ENCODE data around the gene TMTC2.

TMTC2 gene

GRCh38 chr12:82725741-82726140 lies 39.0 kb downstream of the TMTC2 start:
- H3K27me3 ChIP-seq (ENCODE audit: insufficient read depth, insufficient read length) = no peaks in the 10 kb centered on the region
- no peak overlapping the region for H3K4me3 ChIP-seq (ENCODE audit: insufficient read length, low read depth)
- H3K9ac ChIP-seq (ENCODE audit: insufficient read length, low read depth) = no peak overlapping the region

DNA sequence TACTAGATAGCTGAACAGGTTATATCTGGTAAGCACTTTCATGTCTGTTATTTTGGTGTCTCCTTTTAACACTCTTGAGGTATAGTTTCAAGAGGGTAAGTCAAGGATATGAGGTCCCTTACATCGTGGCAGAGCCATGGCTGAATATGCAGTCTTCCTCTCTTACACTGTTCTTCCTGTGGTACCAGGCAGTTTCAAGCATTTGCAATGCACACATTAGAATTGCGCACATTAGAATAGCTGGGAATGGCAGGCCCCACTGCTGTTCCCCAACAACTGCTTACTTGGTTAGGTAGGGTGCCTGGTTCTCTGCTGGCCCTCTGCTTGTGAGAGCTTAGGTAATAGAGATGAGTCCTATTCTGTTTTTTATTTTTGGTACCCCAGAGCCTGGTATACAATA lies 41.2 kb downstream of the TMTC2 start:
- Histone ChIP-seq H3K4me1 (ENCODE audit: insufficient read depth, insufficient read length) (no peaks in the 10 kb centered on the region), H3K36me3 (ENCODE audit: insufficient read depth, insufficient read length, low read length) (no peaks in the 10 kb centered on the region), H3K9me3 (ENCODE audit: insufficient read depth, low read length) (peaks cover 6% of the 10 kb centered on the region; the same call in 1 of the 2 replicates), H3K9ac (ENCODE audit: insufficient read length, low read depth) (no peak overlapping the region), H3K27me3 (ENCODE audit: insufficient read depth, insufficient read length) (no peaks in the 10 kb centered on the region), H3K4me3 (ENCODE audit: insufficient read length, low read depth) (no peak overlapping the region)
- no peak for DNase-seq (ENCODE audit: low read depth, low spot score)
- TF ChIP-seq SUZ12 (IDR thresholded peaks at IDR 0.05; ENCODE audit: extremely low read depth, insufficient read depth, insufficient read length) = no peak
- TF ChIP-seq YY1 (IDR thresholded peaks at IDR 0.05; ENCODE audit: insufficient read depth, insufficient read length) = no peak
- no peak for TF ChIP-seq ZNF274 (IDR thresholded peaks at IDR 0.05; ENCODE audit: low read depth, low read length)

More at GRCh38 chr12:82725741-82726140, 39.0 kb downstream of the TMTC2 start:
- DNase-seq (ENCODE audit: low read depth, low spot score) = no peak
- TF ChIP-seq YY1 (IDR thresholded peaks at IDR 0.05; ENCODE audit: insufficient read depth, insufficient read length) (no peak), SUZ12 (IDR thresholded peaks at IDR 0.05; ENCODE audit: extremely low read depth, insufficient read depth, insufficient read length) (no peak), ZNF274 (IDR thresholded peaks at IDR 0.05; ENCODE audit: low read depth, low read length) (no peak)
- Histone ChIP-seq H3K9me3 (ENCODE audit: insufficient read depth, low read length) (peaks cover 6% of the 10 kb centered on the region; the same call in 1 of the 2 replicates), H3K4me1 (ENCODE audit: insufficient read depth, insufficient read length) (no peaks in the 10 kb centered on the region), H3K36me3 (ENCODE audit: insufficient read depth, insufficient read length, low read length) (no peaks in the 10 kb centered on the region)

DNA sequence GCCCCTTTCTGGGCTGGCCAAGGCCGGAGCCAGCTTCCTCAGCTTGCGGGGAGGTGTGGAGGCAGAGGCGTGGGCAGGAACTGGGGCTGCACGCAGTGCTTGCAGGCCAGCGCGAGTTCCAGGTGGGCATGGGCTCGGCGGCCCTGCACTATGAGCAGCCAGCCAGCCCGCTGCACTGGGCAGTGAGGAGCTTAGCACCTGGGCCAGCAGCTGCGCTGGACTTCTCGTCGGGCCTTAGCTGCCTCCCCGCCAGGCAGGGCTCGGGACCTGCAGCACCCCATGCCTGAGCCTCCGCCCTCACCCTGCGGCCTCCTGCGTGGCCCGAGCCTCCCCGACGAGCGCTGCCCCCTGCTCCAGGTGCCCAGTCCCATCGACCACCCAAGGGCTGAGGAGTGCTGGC lies 42.0 kb downstream of the TMTC2 start:
- Histone ChIP-seq H3K36me3 (ENCODE audit: insufficient read depth, insufficient read length, low read length) (no peaks in the 10 kb centered on the region), H3K4me1 (ENCODE audit: insufficient read depth, insufficient read length) (no peaks in the 10 kb centered on the region), H3K9ac (ENCODE audit: insufficient read length, low read depth) (no peak overlapping the region), H3K27me3 (ENCODE audit: insufficient read depth, insufficient read length) (no peaks in the 10 kb centered on the region), H3K4me3 (ENCODE audit: insufficient read length, low read depth) (no peak overlapping the region), H3K9me3 (ENCODE audit: insufficient read depth, low read length) (peaks cover 6% of the 10 kb centered on the region; the same call in 1 of the 2 replicates)
- TF ChIP-seq SUZ12 (IDR thresholded peaks at IDR 0.05; ENCODE audit: extremely low read depth, insufficient read depth, insufficient read length) = no peak
- TF ChIP-seq ZNF274 (IDR thresholded peaks at IDR 0.05; ENCODE audit: low read depth, low read length) = no peak
- no peak for TF ChIP-seq YY1 (IDR thresholded peaks at IDR 0.05; ENCODE audit: insufficient read depth, insufficient read length)
- no peak for DNase-seq (ENCODE audit: low read depth, low spot score)

DNA sequence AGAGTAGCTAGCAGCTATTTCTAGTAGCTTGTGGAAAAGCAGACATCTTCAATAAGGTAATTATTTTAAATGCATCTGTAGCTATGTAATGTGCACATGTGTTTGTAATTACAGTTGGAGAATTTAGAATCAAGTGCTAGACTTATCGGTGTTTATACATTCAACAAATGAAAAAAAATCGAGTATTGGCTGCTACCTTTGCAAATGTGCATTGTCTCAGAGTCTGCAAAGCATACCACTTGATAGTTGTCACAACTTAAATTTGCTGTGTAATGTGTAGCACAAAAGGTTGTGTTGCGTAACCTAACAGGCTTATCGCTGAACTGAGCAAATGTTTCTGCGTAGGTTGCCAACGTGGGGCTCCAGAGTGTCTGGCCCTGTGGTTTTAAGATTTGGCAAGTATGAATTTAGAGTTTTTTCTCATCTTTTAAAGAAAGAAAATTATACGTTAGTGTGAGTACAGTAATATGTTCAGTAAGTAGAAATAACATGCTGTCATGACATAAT lies 44.3 kb downstream of the TMTC2 start:
- Histone ChIP-seq H3K36me3 (ENCODE audit: insufficient read depth, insufficient read length, low read length) (no peaks in the 10 kb centered on the region), H3K9ac (ENCODE audit: insufficient read length, low read depth) (no peak overlapping the region), H3K4me3 (ENCODE audit: insufficient read length, low read depth) (no peak overlapping the region), H3K4me1 (ENCODE audit: insufficient read depth, insufficient read length) (no peaks in the 10 kb centered on the region), H3K27me3 (ENCODE audit: insufficient read depth, insufficient read length) (no peaks in the 10 kb centered on the region), H3K9me3 (ENCODE audit: insufficient read depth, low read length) (peaks cover 6% of the 10 kb centered on the region; the same call in 1 of the 2 replicates)
- no peak for DNase-seq (ENCODE audit: low read depth, low spot score)
- no peak for TF ChIP-seq SUZ12 (IDR thresholded peaks at IDR 0.05; ENCODE audit: extremely low read depth, insufficient read depth, insufficient read length)
- TF ChIP-seq ZNF274 (IDR thresholded peaks at IDR 0.05; ENCODE audit: low read depth, low read length) = no peak
- no peak for TF ChIP-seq YY1 (IDR thresholded peaks at IDR 0.05; ENCODE audit: insufficient read depth, insufficient read length)

DNA sequence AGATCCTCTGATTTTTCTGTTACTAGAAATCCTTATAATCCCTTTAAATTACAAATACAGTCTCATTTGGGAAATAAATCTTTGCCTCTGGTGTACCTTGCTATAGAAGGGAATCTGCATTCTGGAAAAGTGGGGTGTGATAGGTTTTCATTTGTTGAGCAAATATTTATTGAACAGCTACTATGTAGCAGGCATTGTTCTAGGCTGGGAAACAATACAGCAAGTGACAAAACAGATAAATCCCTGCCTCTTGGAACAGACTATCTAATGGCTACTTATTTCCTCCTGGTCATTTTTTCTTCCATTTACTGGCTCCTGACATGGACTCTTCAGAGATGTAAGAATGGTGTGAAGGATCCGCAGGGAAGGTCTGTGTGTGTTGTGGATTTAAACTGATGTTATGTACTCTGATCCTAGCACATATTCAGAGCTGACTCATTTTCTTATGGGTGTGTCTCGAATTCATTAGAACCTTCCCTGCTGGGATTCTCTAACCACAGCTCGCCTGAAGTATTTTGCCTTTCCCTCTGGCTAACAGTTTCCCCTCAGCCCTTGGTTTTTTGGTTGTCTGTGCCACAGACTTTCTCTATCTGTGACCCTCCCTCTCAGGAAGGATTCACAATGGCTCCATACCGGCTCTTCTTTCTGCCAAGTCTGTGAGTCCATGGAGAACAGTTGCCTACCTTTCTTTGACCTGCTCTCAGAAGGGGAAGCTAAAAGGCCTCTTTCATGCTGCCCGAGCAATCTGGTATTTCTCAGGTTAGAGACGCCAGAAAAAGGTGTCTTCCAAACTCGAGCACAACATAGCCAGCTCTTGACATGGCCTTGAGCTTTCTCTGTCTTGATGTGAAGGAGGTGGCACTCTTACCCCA lies 53.7 kb downstream of the TMTC2 start:
- Histone ChIP-seq H3K36me3 (ENCODE audit: insufficient read depth, insufficient read length, low read length) (no peaks in the 10 kb centered on the region), H3K9me3 (ENCODE audit: insufficient read depth, low read length) (no peaks in the 10 kb centered on the region), H3K4me3 (ENCODE audit: insufficient read length, low read depth) (no peak overlapping the region), H3K27me3 (ENCODE audit: insufficient read depth, insufficient read length) (no peaks in the 10 kb centered on the region), H3K9ac (ENCODE audit: insufficient read length, low read depth) (no peak overlapping the region), H3K4me1 (ENCODE audit: insufficient read depth, insufficient read length) (no peaks in the 10 kb centered on the region)
- peak; percentile 40 for DNase-seq (ENCODE audit: low read depth, low spot score)
- TF ChIP-seq ZNF274 (IDR thresholded peaks at IDR 0.05; ENCODE audit: low read depth, low read length) (no peak), SUZ12 (IDR thresholded peaks at IDR 0.05; ENCODE audit: extremely low read depth, insufficient read depth, insufficient read length) (no peak), YY1 (IDR thresholded peaks at IDR 0.05; ENCODE audit: insufficient read depth, insufficient read length) (no peak)

DNA sequence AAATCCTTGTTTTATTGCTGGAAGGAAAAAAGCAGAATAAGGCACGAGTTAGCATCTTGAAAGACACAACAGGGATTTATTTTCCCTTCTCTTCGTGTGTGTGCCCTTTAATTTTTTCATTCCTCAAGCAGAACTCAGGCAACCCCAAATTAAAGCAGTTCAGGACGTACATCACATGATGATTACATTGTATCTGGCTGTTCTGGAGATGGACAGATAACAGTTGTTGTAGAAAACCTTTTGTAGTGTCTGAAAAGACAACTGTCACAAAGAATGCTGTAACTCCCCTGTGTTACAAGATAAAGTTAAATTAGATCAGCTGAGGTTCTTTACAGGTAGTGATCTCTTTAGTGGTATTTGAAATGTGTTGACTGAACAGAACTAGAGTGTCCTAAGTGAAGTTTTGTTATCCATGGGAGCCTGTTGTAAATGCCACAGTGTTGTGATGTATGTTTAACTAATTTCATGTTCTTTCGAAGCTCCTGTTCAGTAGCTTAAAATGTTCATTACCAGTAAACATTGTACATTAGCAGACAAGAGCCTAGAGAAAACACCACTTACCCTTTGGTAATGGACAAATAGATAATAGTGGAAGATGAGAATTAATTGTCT lies 58.5 kb downstream of the TMTC2 start:
- Histone ChIP-seq H3K9me3 (ENCODE audit: insufficient read depth, low read length) (no peaks in the 10 kb centered on the region), H3K4me1 (ENCODE audit: insufficient read depth, insufficient read length) (no peaks in the 10 kb centered on the region), H3K4me3 (ENCODE audit: insufficient read length, low read depth) (no peak overlapping the region), H3K27me3 (ENCODE audit: insufficient read depth, insufficient read length) (no peaks in the 10 kb centered on the region), H3K36me3 (ENCODE audit: insufficient read depth, insufficient read length, low read length) (no peaks in the 10 kb centered on the region), H3K9ac (ENCODE audit: insufficient read length, low read depth) (no peak overlapping the region)
- no peak for DNase-seq (ENCODE audit: low read depth, low spot score)
- TF ChIP-seq ZNF274 (IDR thresholded peaks at IDR 0.05; ENCODE audit: low read depth, low read length) (no peak), YY1 (IDR thresholded peaks at IDR 0.05; ENCODE audit: insufficient read depth, insufficient read length) (no peak), SUZ12 (IDR thresholded peaks at IDR 0.05; ENCODE audit: extremely low read depth, insufficient read depth, insufficient read length) (no peak)

DNA sequence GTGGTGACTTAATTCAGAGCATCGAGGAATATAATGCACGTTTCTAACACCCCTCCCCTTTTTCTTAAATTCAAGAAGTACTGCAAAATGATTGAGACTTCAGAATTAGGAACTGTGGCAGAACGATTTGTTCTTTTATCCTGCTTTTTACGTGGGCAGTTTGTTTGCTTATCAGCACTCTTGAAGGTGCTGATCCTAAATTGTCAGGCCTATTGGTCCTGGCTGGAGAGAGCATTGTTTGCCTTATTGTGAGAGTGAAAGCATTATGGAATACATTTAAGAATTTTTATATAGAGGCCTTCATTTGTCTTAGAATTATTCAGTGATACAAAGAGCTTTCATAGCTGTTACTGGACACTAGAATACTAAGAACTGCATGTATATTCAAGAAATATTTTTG lies 59.1 kb downstream of the TMTC2 start:
- Histone ChIP-seq H3K4me1 (ENCODE audit: insufficient read depth, insufficient read length) (no peaks in the 10 kb centered on the region), H3K27me3 (ENCODE audit: insufficient read depth, insufficient read length) (no peaks in the 10 kb centered on the region), H3K36me3 (ENCODE audit: insufficient read depth, insufficient read length, low read length) (no peaks in the 10 kb centered on the region), H3K9me3 (ENCODE audit: insufficient read depth, low read length) (no peaks in the 10 kb centered on the region), H3K4me3 (ENCODE audit: insufficient read length, low read depth) (no peak overlapping the region), H3K9ac (ENCODE audit: insufficient read length, low read depth) (no peak overlapping the region)
- TF ChIP-seq YY1 (IDR thresholded peaks at IDR 0.05; ENCODE audit: insufficient read depth, insufficient read length) (no peak), ZNF274 (IDR thresholded peaks at IDR 0.05; ENCODE audit: low read depth, low read length) (no peak), SUZ12 (IDR thresholded peaks at IDR 0.05; ENCODE audit: extremely low read depth, insufficient read depth, insufficient read length) (no peak)
- DNase-seq (ENCODE audit: low read depth, low spot score) = no peak
